HG03457 (cell line): ENCODE data around the gene PCDHGA9.
"Not testable (repeated sequence)": the region's sequence is repeated elsewhere in the genome, so short reads cannot be mapped to it uniquely, and the experiment has no call there.

ENCODE experiments used
- ATAC-seq: cut with Tn5 transposase; IDR thresholded peaks from one replicate; pipeline ENCODE4 v1.9.1; 2021; ENCODE audit warnings: moderate number of reproducible peaks; ENCODE audit not compliant: unreplicated experiment

The PCDHGA9 gene

GRCh38 chr5:141402553-141403243, at the start of gene PCDHGA9:
TSS of gene PCDHGA9 (plus strand) at chr5:141402778. CDS start at chr5:141402953, 175 bp downstream.
- ATAC-seq, result no peak

- no peak for ATAC-seq
Observed at GRCh38 chr5:141354900-141355469, 47.6 kb upstream of the PCDHGA9 start, which contains the start of gene PCDHGA4. TSS of gene PCDHGA4 (plus strand) at chr5:141355021. CDS start at chr5:141355108, 87 bp downstream.

DNA sequence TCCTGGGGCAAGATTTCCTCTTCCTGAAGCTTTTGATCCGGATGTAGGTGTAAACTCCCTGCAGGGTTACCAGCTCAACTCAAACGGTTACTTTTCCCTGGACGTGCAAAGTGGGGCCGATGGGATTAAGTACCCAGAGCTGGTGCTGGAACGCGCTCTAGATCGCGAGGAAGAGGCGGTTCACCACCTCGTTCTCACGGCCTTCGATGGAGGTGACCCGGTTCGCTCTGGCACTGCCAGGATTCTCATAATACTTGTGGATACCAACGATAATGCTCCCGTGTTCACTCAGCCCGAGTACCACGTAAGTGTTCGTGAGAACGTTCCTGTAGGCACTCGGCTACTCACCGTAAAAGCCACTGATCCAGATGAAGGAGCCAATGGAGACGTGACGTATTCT, 46.9 kb upstream of the PCDHGA9 start:
- ATAC-seq, result no peak

- no peak for ATAC-seq
Observed at GRCh38 chr5:141356133-141356532, 46.4 kb upstream of the PCDHGA9 start.

DNA sequence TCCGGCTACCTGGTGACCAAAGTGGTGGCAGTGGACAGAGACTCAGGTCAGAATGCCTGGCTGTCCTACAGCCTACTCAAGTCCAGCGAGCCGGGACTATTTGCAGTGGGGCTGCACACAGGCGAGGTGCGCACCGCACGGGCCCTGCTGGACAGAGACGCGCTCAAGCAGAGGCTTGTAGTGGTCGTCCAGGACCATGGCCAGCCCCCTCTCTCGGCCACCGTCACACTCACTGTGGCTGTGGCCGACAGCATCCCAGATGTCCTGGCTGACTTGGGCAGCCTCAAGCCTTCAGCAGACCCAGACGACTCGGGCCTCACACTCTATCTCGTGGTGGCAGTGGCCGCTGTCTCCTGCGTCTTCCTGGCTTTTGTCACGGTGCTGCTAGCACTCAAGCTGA, 45.6 kb upstream of the PCDHGA9 start:
- ATAC-seq, result no peak

DNA sequence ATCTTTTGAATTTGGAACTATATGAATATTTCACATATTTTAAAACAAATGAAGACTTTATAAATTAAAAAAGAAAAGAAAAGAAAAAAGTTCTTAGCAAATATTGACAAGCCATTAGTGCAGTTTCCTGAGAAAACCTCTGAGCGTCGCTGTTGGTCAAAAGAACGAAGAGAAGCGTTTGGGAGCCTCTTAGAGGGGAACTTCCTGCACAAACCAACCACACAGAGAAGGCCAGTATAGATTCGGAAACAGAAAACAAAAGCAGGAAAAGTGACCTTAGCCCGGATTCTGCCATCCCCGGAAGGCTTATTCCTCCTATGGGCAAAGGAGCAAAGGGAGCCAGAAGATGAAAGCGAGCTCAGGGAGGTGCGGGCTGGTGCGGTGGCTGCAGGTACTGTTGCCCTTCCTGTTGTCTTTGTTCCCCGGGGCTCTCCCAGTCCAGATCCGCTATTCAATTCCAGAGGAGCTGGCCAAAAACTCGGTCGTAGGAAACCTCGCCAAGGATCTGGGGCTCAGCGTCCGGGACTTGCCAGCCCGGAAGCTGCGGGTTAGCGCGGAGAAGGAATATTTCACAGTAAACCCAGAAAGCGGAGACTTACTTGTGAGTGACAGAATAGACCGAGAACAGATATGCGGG, 42.7 kb upstream of the PCDHGA9 start, which contains the start of gene PCDHGB2:
Gene PCDHGB2 (plus strand): TSS at position 205 of the 637 bp plus-strand sequence. CDS start 142 bp downstream, at position 347.
- ATAC-seq, result no peak

DNA sequence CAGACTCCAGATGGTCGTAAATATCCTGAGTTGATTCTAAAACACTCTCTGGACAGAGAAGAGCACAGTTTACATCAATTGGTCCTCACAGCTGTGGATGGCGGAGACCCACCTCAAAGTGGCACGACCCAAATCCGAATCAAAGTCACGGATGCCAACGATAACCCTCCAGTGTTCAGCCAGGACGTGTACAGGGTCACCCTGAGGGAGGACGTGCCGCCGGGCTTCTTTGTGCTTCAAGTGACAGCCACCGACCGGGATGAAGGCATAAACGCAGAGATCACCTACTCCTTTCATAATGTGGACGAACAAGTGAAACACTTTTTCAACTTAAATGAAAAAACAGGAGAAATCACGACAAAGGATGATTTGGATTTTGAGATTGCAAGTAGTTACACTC, 41.9 kb upstream of the PCDHGA9 start:
- ATAC-seq, result no peak

- no peak for ATAC-seq
Observed at GRCh38 chr5:141362719-141363118, 39.9 kb upstream of the PCDHGA9 start.

DNA sequence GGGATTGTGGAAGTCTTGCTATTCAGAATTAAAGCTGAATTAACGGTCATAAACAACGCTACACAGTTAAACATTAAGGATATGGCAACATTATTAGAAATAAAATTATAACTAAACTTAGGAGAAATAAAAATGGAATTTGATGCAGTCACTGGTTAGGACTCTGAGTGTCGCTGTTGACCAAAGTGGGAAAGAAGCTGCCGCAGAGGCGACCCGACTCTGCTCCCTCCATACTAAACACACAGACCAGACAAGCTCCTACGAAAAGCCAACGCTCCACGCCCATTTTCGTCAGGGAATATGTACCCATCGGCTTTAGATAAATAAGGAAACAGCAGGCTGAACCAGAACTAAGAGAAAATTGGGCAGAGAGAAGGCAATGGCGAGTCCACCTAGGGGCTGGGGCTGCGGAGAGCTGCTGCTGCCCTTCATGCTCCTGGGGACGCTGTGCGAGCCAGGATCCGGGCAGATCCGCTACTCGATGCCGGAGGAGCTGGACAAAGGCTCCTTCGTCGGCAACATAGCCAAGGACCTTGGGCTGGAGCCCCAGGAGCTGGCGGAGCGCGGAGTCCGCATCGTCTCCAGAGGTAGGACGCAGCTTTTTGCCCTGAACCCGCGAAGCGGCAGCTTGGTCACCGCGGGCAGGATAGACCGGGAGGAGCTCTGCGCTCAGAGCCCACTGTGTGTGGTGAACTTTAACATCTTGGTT, 38.5 kb upstream of the PCDHGA9 start, which contains the start of gene PCDHGA5:
Gene PCDHGA5 (plus strand): TSS at position 211 of the 709 bp plus-strand sequence. CDS start 169 bp downstream, at position 380.
- no peak for ATAC-seq

DNA sequence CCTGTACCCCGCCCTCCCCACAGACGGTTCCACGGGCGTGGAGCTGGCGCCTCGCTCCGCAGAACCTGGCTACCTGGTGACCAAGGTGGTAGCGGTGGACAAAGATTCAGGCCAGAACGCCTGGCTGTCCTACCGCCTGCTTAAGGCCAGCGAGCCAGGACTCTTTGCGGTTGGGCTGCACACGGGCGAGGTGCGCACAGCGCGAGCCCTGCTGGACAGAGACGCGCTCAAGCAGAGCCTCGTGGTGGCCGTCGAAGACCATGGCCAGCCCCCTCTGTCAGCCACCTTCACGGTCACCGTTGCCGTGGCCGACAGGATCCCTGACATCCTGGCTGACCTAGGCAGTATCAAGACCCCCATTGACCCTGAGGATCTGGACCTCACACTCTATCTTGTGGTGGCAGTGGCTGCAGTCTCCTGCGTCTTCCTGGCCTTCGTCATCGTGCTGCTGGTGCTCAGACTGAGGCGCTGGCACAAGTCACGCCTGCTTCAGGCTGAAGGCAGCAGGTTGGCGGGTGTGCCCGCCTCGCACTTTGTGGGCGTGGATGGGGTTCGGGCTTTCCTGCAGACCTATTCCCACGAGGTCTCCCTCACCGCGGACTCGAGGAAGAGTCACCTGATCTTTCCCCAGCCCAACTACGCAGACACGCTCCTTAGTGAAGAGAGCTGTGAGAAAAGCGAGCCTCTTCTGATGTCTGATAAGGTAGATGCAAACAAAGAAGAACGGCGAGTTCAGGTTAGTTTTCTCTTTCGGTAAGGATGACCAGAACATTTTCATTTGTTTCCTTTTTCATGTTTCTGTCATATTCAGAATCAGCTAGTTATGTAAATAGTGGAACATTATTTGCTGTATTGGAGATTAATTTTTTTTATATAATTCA, 36.3 kb upstream of the PCDHGA9 start:
- ATAC-seq, result no peak

GRCh38 chr5:141369994-141370848, 32.4 kb upstream of the PCDHGA9 start, which contains the start of gene PCDHGB3:
TSS of gene PCDHGB3 (plus strand) at chr5:141370242. CDS start at chr5:141370395, 153 bp downstream.
- peak; percentile 59 for ATAC-seq

- no peak for ATAC-seq
Observed at GRCh38 chr5:141371572-141372475, 30.8 kb upstream of the PCDHGA9 start.

GRCh38 chr5:141373673-141374317, 28.8 kb upstream of the PCDHGA9 start, which contains the start of gene PCDHGA6:
TSS of gene PCDHGA6 (plus strand) at chr5:141373891. CDS start at chr5:141374084, 193 bp downstream.
- ATAC-seq, result no peak

GRCh38 chr5:141374627-141375026, 28.0 kb upstream of the PCDHGA9 start:
- no peak for ATAC-seq

DNA sequence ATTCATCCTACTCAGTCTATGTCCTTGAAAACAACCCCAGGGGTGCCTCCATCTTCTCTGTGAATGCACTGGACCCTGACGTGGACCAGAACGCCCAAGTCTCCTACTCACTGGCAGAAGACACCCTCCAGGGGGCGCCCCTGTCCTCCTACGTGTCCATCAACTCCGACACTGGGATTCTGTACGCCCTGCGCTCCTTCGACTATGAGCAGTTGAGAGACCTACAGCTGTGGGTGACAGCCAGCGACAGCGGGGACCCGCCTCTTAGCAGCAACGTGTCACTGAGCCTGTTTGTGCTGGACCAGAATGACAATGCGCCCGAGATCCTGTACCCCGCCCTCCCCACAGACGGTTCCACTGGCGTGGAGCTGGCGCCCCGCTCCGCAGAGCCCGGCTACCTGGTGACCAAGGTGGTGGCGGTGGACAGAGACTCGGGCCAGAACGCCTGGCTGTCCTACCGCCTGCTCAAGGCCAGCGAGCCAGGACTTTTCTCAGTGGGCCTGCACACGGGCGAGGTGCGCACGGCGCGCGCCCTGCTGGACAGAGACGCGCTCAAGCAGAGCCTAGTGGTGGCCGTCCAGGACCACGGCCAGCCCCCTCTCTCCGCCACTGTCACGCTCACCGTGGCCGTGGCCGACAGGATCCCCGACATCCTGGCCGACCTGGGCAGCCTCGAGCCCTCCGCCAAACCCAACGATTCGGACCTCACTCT, 27.0 kb upstream of the PCDHGA9 start:
- not testable (repeated sequence) for ATAC-seq

DNA sequence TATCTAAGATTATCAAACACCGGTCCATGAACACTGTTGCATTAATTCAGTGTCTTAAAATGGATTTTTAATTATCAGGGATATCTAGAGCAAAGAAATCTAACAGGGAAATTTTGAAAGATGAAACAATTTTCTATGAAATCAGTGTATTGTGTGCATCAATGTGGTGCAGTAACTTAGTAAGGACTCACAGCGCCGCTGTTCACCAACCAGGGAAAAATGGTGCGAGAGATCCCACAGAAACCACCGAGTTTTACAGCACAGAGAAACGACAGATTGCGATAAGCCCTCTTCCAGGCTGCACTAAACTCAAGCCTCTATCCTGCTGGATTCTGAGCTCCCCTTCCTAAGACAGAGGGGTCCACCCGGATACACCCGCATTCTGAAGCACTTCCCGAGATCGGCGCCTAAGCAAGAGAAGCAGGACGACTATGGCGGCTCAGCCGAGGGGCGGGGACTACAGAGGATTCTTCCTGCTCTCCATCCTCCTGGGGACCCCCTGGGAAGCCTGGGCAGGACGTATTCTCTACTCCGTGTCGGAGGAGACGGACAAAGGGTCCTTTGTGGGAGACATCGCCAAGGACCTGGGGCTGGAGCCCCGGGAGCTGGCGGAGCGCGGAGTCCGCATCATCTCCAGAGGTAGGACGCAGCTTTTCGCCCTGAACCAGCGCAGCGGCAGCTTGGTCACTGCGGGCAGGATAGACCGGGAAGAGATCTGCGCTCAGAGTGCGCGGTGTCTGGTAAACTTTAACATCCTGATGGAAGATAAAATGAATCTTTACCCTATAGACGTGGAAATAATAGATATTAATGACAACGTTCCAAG, 19.9 kb upstream of the PCDHGA9 start, which contains the start of gene PCDHGA7:
Gene PCDHGA7 (plus strand): TSS at position 274 of the 826 bp plus-strand sequence. CDS start 158 bp downstream, at position 432.
- ATAC-seq, result no peak
